Activated B cell treated with CpG ODN at 0.5 μM for 24 hours (primary cell): Measurements from ENCODE around the gene ZFYVE9. TPM values are rescaled to one million over a fixed set of nuclear protein-coding genes. Genes with fewer than 3 reads are reported as not detected.

Experiments used
- ATAC-seq: fragments of 200-7000 bp; cut with Tn5 transposase; one replicate; pipeline ENCODE4 v1.10.0; 2021; ENCODE audit warnings: low read depth, mild to moderate bottlenecking, moderate library complexity
- CTCF ChIA-PET: fragments of 350-600 bp; sonication (Branson Sonifier 250); formaldehyde crosslinking; loops from one replicate; lab custom pipeline; 2021; ENCODE audit warnings: antibody characterized with exemption; lab: Charles Lee
- POLR2A ChIA-PET: fragments of 350-600 bp; sonication (Branson Sonifier 250); formaldehyde crosslinking; loops from one replicate; lab custom pipeline; 2021; ENCODE audit warnings: antibody characterized with exemption; lab: Charles Lee
- DNase-seq: peaks from one replicate; pipeline ENCODE4 v3.0.0; 2022
- H3K27ac Mint-ChIP-seq: one replicate; pipeline ENCODE4 v1.8.0; 2020; ENCODE audit warnings: mixed read lengths
- H3K27me3 Mint-ChIP-seq: one replicate; pipeline ENCODE4 v1.8.0; 2021; ENCODE audit warnings: mixed read lengths
- H3K36me3 Mint-ChIP-seq: one replicate; pipeline ENCODE4 v1.8.0; 2021; ENCODE audit warnings: low read depth, mixed read lengths
- H3K4me1 Mint-ChIP-seq: one replicate; pipeline ENCODE4 v1.8.0; 2021; ENCODE audit warnings: mixed read lengths
- H3K4me3 Mint-ChIP-seq: one replicate; pipeline ENCODE4 v1.8.0; 2020; ENCODE audit warnings: mild to moderate bottlenecking, mixed read lengths
- H3K9me3 Mint-ChIP-seq: one replicate; pipeline ENCODE4 v1.8.0; 2020; ENCODE audit warnings: mixed read lengths
- CTCF ChIP-seq: fragments of 200-600 bp; IDR thresholded peaks from one replicate; pipeline ENCODE4 v1.8.0; 2022; ENCODE audit warnings: antibody characterized with exemption, mild to moderate bottlenecking
- intact Hi-C: fragments of 100-400 bp; cut with micrococcal nuclease; formaldehyde crosslinking; loops from one replicate; pipeline ENCODE4 v1.15.1; 2024
- total RNA-seq: library from RNA; stranded (reverse); gene quantifications from 2 replicates; pipeline ENCODE4 v1.2.3, GENCODE V29; 2022

The ZFYVE9 gene
- total RNA-seq, 1 donor from 2014 or later: 3.2 TPM

GRCh38 chr1:52264530-52265115 lies 122.7 kb downstream of the ZFYVE9 start:
- Mint-ChIP-seq H3K27me3 (peaks cover 31% of the 10 kb centered on the region), H3K4me1 (no peaks in the 10 kb centered on the region), H3K36me3 (no peaks in the 10 kb centered on the region), H3K4me3 (no peak overlapping the region), H3K9me3 (no peaks in the 10 kb centered on the region), H3K27ac (no peak overlapping the region)
- ATAC-seq (no peak), DNase-seq (no peak)
- intact Hi-C loops: no loop called here
- ChIA-PET CTCF (no interaction called here), POLR2A (no interaction called here)
- no peak for TF ChIP-seq CTCF

- Mint-ChIP-seq H3K9me3 (no peaks in the 10 kb centered on the region), H3K27ac (no peak overlapping the region), H3K4me3 (no peak overlapping the region), H3K27me3 (peaks cover 24% of the 10 kb centered on the region), H3K4me1 (no peaks in the 10 kb centered on the region), H3K36me3 (no peaks in the 10 kb centered on the region)
- no peak for TF ChIP-seq CTCF
- CTCF ChIA-PET: no interaction called here
- intact Hi-C loops: no loop called here
- POLR2A ChIA-PET: no interaction called here
- DNase-seq: no peak
- ATAC-seq: no peak
These were observed 124.6 kb downstream of the ZFYVE9 start for GRCh38 chr1:52266507-52266906.

- no peak for ATAC-seq
- no peak for DNase-seq
- Mint-ChIP-seq H3K27me3 (peaks cover 24% of the 10 kb centered on the region), H3K4me3 (no peak overlapping the region), H3K36me3 (no peaks in the 10 kb centered on the region), H3K9me3 (no peaks in the 10 kb centered on the region), H3K4me1 (no peaks in the 10 kb centered on the region), H3K27ac (no peak overlapping the region)
- ChIA-PET POLR2A (no interaction called here), CTCF (no interaction called here)
- no peak for TF ChIP-seq CTCF
- intact Hi-C loops: no loop called here
These were observed 126.5 kb downstream of the ZFYVE9 start for GRCh38 chr1:52268372-52268771.

- ChIA-PET CTCF (no interaction called here), POLR2A (no interaction called here)
- H3K9me3 Mint-ChIP-seq: no peaks in the 10 kb centered on the region
- H3K36me3 Mint-ChIP-seq: no peaks in the 10 kb centered on the region
- ATAC-seq: no peak
- H3K4me1 Mint-ChIP-seq: no peaks in the 10 kb centered on the region
- H3K27me3 Mint-ChIP-seq: peaks cover 7% of the 10 kb centered on the region
- H3K27ac Mint-ChIP-seq: no peak overlapping the region
- DNase-seq: no peak
- H3K4me3 Mint-ChIP-seq: no peak overlapping the region
- intact Hi-C loops: no loop called here
- no peak for TF ChIP-seq CTCF
These were observed 139.6 kb downstream of the ZFYVE9 start for GRCh38 chr1:52281518-52281917.

- no peaks in the 10 kb centered on the region for H3K4me1 Mint-ChIP-seq
- DNase-seq (no peak), ATAC-seq (no peak)
- ChIA-PET POLR2A (interaction anchor here (0.5 kb wide), 1 partner anchor 19 kb away, joined by 3 read pairs; no protein-coding TSS in a partner anchor), CTCF (no interaction called here)
- H3K9me3 Mint-ChIP-seq: no peaks in the 10 kb centered on the region
- no peaks in the 10 kb centered on the region for H3K36me3 Mint-ChIP-seq
- intact Hi-C loops: no loop called here
- peaks cover 3% of the 10 kb centered on the region for H3K27me3 Mint-ChIP-seq
- no peak overlapping the region for H3K27ac Mint-ChIP-seq
- TF ChIP-seq CTCF: no peak
- no peak overlapping the region for H3K4me3 Mint-ChIP-seq
These were observed 146.4 kb downstream of the ZFYVE9 start for GRCh38 chr1:52288286-52288685.
